Activated CD8-positive, alpha-beta memory T cell treated with anti-CD3 and anti-CD28 coated beads for 4 hours (primary cell): ENCODE data around the gene FAM219A.
"Not testable (repeated sequence)": the region's sequence is repeated elsewhere in the genome, so short reads cannot be mapped to it uniquely, and the experiment has no call there.

ENCODE experiments used
- DNase-seq, 2 donors: peaks; one replicate each; pipeline ENCODE4 v3.0.0-alpha.2; 2020; ENCODE audit warnings: low read depth in 2 of 2

The FAM219A gene

DNA sequence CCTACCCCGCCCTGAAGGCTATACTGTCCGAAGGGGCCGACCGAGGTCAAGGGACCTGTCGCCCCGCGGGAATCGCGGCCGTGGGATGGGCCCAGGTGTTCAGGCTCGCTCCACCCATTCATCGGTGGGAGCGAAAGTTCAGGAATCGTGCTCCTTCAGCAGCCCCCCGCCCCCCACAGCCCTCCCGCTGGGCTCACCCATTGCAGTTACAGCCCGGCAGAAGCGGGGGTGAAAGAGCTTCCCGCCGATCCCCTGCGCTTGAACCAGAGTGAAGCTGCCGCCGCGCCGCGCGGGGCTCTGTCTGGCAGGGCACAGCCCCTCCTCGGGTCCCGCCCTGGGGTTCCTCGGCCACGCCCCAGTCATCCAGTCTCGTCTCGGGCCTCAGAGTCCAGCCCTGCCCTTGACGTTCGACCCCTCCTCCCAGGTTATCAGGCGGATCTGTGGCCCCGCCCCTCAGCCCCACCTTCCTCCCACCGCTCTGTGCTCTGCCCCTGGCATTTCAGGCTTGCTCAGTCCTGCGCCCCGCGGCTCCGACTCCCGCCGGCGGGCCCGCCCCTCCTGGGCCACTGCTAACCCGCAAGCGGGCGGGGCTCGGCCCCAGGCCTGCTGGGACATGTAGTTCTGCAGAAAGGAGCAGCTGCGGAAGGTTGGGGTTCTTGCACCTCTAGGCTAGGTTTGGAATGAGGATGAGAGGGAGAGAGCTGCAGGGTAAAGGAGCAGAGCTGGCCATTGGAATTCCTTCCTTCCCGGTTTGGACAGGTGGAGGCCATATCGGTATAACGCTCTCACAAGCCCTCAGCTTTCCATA is 81.6 kb downstream of the FAM219A start, which contains the start of gene MYORG:
TSS of gene MYORG (minus strand) at position 303 of the 808 bp plus-strand sequence. CDS start 3,955 bp downstream, outside the sequence.
- DNase-seq = peak; percentile 90 to 93

DNA sequence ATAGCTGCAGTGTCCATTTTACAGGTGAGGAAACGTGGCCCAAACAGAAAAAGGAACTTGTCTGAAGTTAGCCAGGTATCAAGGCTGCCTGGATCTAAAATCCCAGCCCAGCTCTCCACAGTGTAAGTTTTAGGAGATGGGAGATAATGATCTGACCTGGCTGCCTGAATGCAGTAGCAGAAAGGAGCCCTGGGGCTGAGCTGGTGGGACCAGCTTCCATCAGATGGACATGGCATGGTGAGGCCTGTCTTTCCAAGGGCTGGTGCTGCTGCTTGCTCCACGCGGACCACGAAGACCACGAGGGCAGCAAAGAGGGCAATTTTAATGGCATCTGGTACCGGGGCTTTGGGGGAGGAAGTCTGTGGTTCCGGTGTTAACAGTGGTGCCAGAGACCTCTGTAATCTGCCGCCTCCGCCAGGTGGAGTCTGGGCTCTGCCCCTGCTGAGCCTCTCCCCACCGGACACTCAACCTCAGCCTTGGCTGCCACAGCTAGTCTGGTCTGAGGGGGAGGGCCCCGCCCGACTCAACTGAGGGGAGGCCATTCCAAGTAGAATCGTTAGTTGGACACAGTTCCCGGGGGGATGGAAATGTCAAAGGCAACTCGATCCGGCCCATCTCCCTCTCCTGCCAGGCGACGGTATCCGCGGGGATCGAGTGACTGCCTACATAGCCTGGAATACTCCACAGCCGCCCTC is 82.3 kb downstream of the FAM219A start:
- peak in 1 of 2 donors; percentile 26 for DNase-seq

DNA sequence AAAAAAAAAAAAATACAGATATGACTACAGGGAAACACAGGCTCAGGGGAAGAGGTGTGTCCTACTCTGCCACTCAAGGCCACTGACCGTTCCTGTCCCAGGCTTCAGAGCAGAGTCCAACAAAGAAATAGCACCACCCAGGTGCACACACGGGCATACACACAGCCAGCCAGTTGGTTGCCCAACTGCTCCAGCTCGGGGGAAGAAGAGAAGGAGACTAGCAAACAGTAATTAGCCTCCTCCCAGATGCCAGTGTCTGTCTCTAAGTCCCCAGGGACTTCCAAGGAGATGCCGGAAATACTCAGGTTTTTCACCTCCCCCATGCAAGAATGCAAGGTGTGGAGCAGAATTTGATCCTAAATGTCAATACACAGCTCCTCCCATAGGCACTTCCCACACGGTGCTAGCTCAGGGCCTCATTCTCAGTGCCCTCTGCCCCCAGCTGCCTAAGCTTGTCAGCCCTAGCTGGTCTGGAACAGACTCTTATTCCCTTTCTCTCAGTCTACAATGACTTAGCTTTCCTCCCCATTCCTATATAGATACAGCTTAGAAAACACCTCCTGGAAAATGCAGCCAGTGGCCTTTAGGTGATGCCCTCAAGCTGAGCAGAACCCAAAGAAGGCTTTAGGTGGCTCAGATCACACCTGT is 83.3 kb downstream of the FAM219A start:
- no peak for DNase-seq

GRCh38 chr9:34374339-34374738 is 84.0 kb downstream of the FAM219A start:
- no peak for DNase-seq

GRCh38 chr9:34373749-34374148 is 84.6 kb downstream of the FAM219A start:
- DNase-seq = no peak

DNA sequence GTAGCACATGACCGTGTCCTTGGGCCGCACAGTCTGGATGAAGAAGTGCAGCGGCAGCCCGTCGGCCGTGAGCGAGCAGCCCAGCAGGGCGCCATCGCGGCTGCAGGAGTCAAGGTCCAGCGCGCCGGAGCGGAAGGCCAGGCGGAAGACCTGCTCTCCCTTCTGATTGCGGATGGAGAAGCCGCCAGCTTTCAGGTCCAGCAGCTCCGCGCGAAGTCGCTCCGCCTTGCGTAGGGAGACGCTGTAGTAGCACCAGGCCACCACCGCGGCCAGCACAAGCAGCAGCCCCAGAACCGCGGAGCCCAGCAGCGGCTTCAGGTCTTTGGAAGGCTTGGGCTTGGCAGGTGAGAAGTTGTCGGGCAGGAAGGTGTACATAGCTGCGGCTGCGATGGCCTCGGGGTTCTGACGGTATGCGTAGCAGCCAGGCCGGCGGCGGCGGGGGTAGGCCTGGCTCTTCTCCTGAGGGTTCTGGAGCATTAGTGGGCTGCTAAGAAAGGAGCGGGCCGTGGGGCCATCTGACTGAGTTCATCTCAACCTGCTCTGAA is 85.8 kb downstream of the FAM219A start:
- DNase-seq = no peak

- no peak for DNase-seq
Observed at GRCh38 chr9:34371886-34372466, 86.4 kb downstream of the FAM219A start.

- no peak for DNase-seq
Observed at GRCh38 chr9:34370970-34371880, 87.1 kb downstream of the FAM219A start.

DNA sequence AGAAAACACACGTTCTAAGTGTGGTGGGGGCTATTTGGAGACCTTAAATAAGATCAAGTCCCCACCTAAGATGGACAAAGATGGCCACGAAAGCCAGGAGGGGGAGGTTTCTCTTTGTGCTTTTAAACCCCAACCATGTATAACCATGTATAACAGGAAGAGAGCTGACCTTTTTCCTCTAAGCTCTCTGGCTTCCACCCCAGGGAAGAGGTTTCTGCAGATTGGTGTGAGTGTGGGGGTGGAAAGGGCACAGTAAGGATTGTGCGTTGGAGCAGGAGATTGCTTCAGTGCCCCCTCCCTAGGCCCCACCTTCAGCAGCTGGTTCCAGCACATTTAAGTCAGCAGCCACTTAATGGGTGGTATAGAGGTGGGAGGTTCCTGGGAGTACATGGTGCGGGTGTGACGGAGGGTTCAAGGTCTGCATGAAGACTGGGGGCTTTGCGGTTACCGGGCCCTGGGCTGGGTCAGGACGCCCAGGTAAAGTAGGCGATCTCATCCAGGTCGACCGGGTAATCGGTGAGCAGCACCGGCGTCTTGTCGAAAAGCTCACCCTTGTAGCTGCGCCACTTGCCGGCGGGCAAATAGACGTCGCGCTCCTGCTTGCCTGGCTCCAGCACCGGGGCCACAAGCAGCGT is 87.9 kb downstream of the FAM219A start:
- DNase-seq = no peak

DNA sequence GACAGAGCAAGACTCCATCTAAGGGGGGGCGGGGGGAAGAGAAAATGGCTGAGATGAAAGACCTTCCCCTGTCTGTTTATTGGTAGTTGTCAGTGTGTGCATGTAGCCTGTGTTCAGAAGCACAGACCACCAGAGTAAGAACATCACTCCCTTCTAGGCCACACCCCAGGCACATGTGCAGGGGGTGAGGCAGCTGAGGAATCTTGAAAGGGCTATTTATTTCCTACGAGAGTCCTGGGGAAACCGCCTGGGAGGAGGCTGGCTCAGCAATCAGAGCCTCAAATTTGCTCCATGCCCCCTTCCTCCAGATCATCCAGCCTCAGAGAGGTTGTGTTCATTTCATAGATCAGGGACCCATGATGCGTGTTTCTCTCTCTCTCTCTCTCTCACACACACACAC is 88.7 kb downstream of the FAM219A start:
- no peak for DNase-seq

DNA sequence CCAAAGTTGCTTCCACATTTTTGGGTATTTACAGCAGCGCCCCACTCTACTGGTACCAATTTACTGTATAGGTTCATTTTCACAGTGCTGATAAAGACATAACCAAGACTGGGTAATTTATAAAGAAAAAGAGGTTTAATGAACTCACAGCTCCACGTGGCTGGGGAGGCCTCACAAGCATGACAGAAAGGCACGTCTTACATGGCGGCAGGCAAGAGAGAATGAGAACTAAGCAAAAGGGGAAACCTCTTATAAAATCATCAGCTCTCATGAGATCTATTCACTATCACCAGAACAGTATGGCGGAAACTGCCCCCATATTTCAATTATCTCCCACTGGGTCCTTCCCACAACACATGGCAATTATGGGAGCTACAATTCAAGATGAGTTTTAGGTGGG is 89.6 kb downstream of the FAM219A start:
- DNase-seq = not testable (repeated sequence)

GRCh38 chr9:34367751-34368410 is 90.5 kb downstream of the FAM219A start:
- not testable (repeated sequence) for DNase-seq

GRCh38 chr9:34366365-34366764 is 92.0 kb downstream of the FAM219A start:
- no peak for DNase-seq

DNA sequence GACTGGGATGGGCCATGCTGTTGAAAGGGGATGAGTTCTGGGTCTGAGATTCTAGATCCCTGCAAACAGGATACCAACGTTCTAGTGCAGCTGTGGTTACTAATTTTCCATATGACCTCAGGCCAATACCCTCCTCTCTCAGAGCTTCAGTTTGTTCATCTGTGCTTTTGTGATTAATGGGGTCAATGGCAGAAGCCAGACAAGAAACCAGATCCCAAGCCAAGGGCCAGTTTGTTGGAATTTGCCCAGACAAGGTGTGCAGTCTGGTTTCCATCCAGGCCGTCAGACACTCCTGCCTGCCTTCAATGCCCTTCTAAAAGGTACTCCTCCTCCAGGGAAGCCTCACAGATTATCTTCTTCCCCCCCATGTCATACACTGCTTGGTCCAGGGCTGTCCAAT is 93.1 kb downstream of the FAM219A start:
- no peak for DNase-seq

GRCh38 chr9:34363619-34364351 is 94.6 kb downstream of the FAM219A start:
- DNase-seq = no peak

GRCh38 chr9:34362614-34363214 is 95.7 kb downstream of the FAM219A start:
- no peak for DNase-seq

GRCh38 chr9:34352957-34353356 is 105.4 kb downstream of the FAM219A start:
- not testable (repeated sequence) for DNase-seq

DNA sequence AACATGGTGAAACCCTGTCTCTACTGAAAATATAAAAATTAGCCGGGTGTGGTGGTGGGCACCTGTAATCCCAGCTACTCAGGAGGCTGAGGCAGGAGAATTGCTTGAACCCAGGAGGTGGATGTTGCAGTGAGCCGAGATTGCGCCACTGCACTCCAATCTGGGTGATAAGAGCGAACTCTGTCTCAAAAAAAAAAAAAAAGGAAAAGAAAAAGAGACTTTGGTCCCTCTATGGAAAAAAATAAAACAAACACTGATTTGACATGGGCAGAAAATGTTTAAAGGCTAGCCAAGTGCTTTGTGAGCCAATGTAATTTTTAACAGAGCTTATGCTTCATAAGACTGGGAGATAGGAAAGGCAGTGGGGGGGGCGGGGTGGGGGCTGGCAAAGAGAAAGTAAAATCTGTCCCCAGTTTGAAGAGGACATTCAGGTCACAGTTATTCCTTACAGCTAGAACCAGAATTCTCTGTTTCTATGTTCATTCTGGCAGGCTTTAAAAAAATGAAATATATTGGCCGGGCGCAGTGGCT is 106.2 kb downstream of the FAM219A start:
- not testable (repeated sequence) for DNase-seq
